GM12873 (cell line): ENCODE results near the gene MAD2L2.

Source experiments
- CTCF ChIP-seq: IDR thresholded peaks from 2 replicates; pipeline ENCODE4 v1.5.1; 2012; ENCODE audit warnings: low read depth, mild to moderate bottlenecking, moderate library complexity, low read length, control low read depth; ENCODE audit not compliant: insufficient read depth; ENCODE audit errors: missing control alignments

Gene MAD2L2

GRCh38 chr1:11654939-11655808, 25.8 kb downstream of the MAD2L2 start:
- TF ChIP-seq CTCF, result no peak

GRCh38 chr1:11654137-11654938, 26.6 kb downstream of the MAD2L2 start, which contains the start of the genes FBXO2 and FBXO44:
Gene FBXO2, minus strand, starts transcription at chr1:11654429. Its CDS starts 89 bp downstream, at chr1:11654340.
Gene FBXO44, plus strand, starts transcription at chr1:11654877. Its CDS starts 959 bp downstream, at chr1:11655836.
- TF ChIP-seq CTCF, result no peak

- no peak for TF ChIP-seq CTCF
Observed at GRCh38 chr1:11653861-11654136, 27.1 kb downstream of the MAD2L2 start.

GRCh38 chr1:11653101-11653860, 27.7 kb downstream of the MAD2L2 start:
- no peak for TF ChIP-seq CTCF

- no peak for TF ChIP-seq CTCF
Observed at GRCh38 chr1:11652203-11652780, 28.7 kb downstream of the MAD2L2 start.

GRCh38 chr1:11651017-11651416, 29.9 kb downstream of the MAD2L2 start:
- TF ChIP-seq CTCF, result no peak
